GM18498 (cell line): Measurements from ENCODE around the gene TEX2.

Source experiments
- ATAC-seq: cut with Tn5 transposase; IDR thresholded peaks from one replicate; pipeline ENCODE4 v1.9.1; 2021; ENCODE audit warnings: mild to moderate bottlenecking, moderate library complexity; ENCODE audit not compliant: unreplicated experiment

TEX2 gene

GRCh38 chr17:64164596-64165285 is 98.3 kb downstream of the TEX2 start:
- ATAC-seq = no peak

- no peak for ATAC-seq
Observed at GRCh38 chr17:64163468-64163867, 99.6 kb downstream of the TEX2 start.

GRCh38 chr17:64162554-64162953 is 100.5 kb downstream of the TEX2 start:
- no peak for ATAC-seq

- no peak for ATAC-seq
Observed at GRCh38 chr17:64161380-64162176, 101.5 kb downstream of the TEX2 start.

GRCh38 chr17:64160378-64160777 is 102.7 kb downstream of the TEX2 start:
- ATAC-seq = no peak

GRCh38 chr17:64158831-64159590 is 104.0 kb downstream of the TEX2 start:
- no peak for ATAC-seq

- ATAC-seq = no peak
Observed at GRCh38 chr17:64158406-64158805, 104.7 kb downstream of the TEX2 start.

GRCh38 chr17:64157669-64158180 is 105.3 kb downstream of the TEX2 start:
- ATAC-seq = no peak

GRCh38 chr17:64156670-64157069 is 106.4 kb downstream of the TEX2 start:
- no peak for ATAC-seq

- ATAC-seq = no peak
Observed at GRCh38 chr17:64155751-64156544, 107.1 kb downstream of the TEX2 start.

GRCh38 chr17:64155129-64155528 is 107.9 kb downstream of the TEX2 start:
- no peak for ATAC-seq

GRCh38 chr17:64154717-64155116 is 108.3 kb downstream of the TEX2 start:
- ATAC-seq = no peak

- ATAC-seq = no peak
Observed at GRCh38 chr17:64154313-64154695, 108.8 kb downstream of the TEX2 start.

- ATAC-seq = no peak
Observed at GRCh38 chr17:64153565-64154312, 109.3 kb downstream of the TEX2 start.

- ATAC-seq = no peak
Observed at GRCh38 chr17:64152428-64153125, 110.5 kb downstream of the TEX2 start.

- ATAC-seq = no peak
Observed at GRCh38 chr17:64151016-64151368, 112.1 kb downstream of the TEX2 start.

GRCh38 chr17:64150237-64151015 is 112.6 kb downstream of the TEX2 start:
- ATAC-seq = no peak

- no peak for ATAC-seq
Observed at GRCh38 chr17:64149196-64149595, 113.9 kb downstream of the TEX2 start.

GRCh38 chr17:64148699-64149098 is 114.4 kb downstream of the TEX2 start:
- no peak for ATAC-seq
